Esophagus muscularis mucosa (tissue), 2 donors: ENCODE results near the gene HS1BP3.

Experiments
- POLR2A ChIP-seq: fragments of 450-650 bp; IDR thresholded peaks from one replicate; pipeline ENCODE4 v1.6.1; 2017; ENCODE audit warnings: antibody characterized with exemption, moderate library complexity, mild to moderate bottlenecking, low read depth
- POLR2AphosphoS5 ChIP-seq, 2 donors: sonication (generic); formaldehyde crosslinking; IDR thresholded peaks; one replicate each; pipeline ENCODE4 v1.6.1; 2017; ENCODE audit warnings: antibody characterized with exemption in 2 of 2

DNA sequence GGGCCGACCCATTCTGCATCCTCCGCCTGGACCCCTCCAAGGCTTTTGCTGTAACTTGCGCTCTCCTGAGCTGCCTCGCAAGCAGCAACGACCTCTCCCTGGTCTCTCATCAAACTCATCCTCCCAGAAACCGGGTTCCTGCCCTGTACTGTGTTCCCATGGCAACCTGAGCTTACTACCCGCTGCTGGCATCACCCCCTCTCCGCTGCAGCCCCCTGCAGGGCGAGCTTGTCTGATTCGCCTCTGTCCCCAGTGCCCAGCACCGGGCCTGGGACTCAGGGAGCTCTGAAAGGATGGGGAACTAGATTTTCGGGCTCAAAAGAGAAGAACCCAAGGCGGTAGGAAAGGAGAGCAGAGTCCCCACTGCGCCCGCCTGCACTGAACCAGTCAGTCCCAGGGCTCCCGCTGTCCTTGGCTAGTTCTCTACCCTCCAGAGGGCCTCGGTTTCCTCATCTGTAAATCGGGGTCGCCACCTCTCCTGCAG, 463 bp downstream of the HS1BP3 start:
- TF ChIP-seq POLR2AphosphoS5 (IDR thresholded peaks at IDR 0.05) = no peak
- TF ChIP-seq POLR2A = no peak
